NCI-H2107 (cell line): ENCODE results near the gene SYNDIG1.

Experiments
- DNase-seq: peaks from one replicate; lab custom pipeline; 2025; lab: John Stamatoyannopoulos, UW

The SYNDIG1 gene

GRCh38 chr20:24567508-24567907 lies 98.1 kb downstream of the SYNDIG1 start:
- DNase-seq, result no peak

GRCh38 chr20:24568842-24569241 lies 99.4 kb downstream of the SYNDIG1 start:
- DNase-seq, result no peak

GRCh38 chr20:24571159-24571558 lies 101.7 kb downstream of the SYNDIG1 start:
- DNase-seq, result no peak

DNA sequence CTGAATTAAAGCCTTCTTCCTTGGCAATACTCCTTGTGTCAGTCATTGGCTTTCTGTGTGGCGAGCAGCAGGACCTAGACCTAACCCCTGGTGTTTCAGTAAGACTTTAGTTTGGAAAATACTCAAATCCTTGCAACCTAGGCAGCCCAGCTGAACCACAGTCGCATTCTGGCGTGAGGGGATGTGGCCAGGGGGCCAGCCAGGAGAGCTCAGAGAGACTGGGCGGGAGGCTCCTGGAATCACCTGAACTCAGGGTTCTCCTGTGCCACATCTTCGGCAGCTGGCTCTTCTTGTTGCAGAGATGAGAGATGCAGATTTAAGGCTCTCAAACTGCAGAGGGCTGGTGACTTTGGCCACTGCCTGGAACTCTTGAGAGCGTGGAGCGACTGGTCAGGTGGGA lies 102.7 kb downstream of the SYNDIG1 start:
- DNase-seq, result no peak

GRCh38 chr20:24572862-24573261 lies 103.4 kb downstream of the SYNDIG1 start:
- DNase-seq, result no peak

- DNase-seq, result no peak
These were observed 104.1 kb downstream of the SYNDIG1 start for GRCh38 chr20:24573557-24573956.

DNA sequence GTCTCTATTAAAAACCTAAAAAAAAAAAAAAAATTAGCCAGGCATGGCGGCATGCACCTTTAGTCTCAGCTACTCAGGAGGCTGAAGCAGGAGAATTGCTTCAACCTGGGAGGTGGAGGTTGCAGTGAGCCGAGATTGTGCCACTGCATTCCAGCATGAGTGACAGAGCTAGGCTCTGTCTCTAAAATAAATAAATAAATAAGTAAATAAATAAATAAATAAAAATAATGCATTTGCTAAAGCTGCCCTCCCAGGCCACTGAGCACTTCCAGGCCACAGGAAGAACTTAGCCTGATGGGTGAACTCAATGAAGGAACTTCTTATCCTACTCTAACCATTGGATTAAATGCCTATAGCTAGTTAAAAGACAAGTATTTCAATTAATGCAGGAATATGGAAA lies 104.9 kb downstream of the SYNDIG1 start:
- no peak for DNase-seq

DNA sequence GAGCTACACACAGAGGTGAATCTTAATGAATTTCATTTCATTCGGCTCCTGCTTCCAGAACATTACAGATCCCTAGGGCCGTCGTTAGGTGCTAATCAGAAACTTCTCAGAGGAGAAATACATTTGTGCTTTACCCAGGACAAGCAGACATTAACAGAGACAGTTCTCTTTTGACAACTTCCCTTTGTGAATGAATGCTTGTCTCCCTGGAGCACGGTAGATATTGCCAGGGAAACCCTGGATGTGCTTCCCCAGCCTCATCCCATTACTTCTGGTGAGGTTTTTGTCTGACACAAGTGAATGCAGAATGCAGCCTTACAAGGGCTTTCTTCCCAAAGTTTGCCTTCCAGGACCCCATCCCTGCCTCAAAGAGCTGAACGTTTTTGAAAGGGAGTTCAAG lies 105.4 kb downstream of the SYNDIG1 start:
- no peak for DNase-seq

DNA sequence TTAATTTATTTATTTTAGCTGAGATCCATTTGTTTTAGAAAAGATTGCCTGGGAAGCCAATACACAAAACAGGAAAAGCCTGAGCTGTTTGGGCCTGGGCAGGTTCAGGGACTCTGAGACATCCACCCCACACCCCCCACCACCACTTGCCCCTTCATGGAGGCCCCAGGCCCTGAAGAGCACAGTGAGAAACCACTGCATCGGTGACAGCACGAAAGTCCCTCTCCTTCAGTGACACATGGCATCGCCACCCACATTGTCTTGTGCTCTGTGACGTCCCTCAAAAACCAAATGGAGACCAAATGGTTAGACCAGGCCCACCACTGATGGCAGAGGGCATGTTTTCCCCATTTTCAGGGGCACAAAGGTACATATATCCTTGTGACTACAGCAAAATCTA lies 106.4 kb downstream of the SYNDIG1 start:
- DNase-seq, result no peak

DNA sequence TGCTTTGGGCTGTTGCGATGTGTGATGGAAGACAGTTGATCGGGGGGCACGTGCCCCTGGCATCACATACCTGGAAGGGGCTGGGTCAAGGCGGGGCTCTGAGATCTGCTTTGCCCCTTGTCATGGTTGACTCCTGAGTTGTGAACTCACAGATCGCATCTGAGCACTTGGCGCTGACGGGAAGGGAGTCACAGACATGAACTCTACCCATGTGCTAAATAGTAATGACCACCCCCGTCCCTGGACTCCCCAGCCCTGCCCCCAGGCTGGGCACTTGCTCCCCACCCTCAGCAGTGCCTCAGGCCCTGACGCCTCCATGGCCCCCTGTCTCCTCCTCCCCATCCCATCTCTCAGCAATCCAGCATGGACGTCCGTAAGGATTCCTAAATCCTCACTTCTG lies 107.0 kb downstream of the SYNDIG1 start:
- no peak for DNase-seq

GRCh38 chr20:24577271-24577909 lies 108.0 kb downstream of the SYNDIG1 start:
- no peak for DNase-seq

GRCh38 chr20:24578567-24579415 lies 109.4 kb downstream of the SYNDIG1 start:
- DNase-seq, result no peak

DNA sequence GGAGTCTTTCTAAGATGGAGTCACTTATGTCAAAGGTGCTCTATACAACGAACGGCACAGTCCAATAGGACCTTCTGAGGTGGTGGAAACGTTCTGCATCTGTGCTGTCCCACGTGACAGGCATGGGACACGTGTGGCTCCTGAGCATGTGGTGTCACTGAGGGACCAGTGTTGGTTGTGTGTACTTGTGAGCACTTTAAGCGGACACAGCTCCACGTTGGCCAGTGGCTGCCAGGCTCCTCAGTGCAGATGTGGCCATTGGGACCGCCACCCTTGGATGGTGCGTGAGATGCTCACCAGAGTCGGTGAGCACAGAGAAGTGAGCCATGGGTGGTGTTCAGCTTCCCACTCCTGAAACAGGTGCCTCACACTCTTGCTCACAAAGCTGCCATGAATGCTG lies 110.0 kb downstream of the SYNDIG1 start:
- DNase-seq, result no peak

DNA sequence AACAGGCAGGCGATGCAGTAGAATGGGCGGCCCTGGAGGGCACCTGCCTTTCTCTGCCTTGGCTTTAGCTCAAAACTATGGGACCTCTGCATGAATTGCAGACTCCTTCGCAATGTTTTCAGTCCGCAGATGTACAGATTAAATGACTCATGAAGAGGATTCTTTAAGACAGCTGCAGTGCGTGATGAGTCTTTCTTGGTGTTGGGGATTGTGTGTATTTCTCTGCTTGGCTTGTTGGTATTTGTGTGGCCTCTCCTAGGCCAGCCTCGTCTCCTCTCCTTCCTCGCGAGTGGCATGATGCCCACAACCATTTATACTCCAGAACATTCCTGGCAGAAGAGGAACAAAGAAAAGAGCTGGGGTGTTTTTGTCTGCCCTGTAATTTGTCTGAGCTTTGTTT lies 110.6 kb downstream of the SYNDIG1 start:
- no peak for DNase-seq

GRCh38 chr20:24580855-24581254 lies 111.4 kb downstream of the SYNDIG1 start:
- DNase-seq, result no peak

- DNase-seq, result no peak
These were observed 112.2 kb downstream of the SYNDIG1 start for GRCh38 chr20:24581443-24582170.

- no peak for DNase-seq
These were observed 113.1 kb downstream of the SYNDIG1 start for GRCh38 chr20:24582373-24583168.

- no peak for DNase-seq
These were observed 113.9 kb downstream of the SYNDIG1 start for GRCh38 chr20:24583169-24583792.

GRCh38 chr20:24584078-24584477 lies 114.6 kb downstream of the SYNDIG1 start:
- no peak for DNase-seq

DNA sequence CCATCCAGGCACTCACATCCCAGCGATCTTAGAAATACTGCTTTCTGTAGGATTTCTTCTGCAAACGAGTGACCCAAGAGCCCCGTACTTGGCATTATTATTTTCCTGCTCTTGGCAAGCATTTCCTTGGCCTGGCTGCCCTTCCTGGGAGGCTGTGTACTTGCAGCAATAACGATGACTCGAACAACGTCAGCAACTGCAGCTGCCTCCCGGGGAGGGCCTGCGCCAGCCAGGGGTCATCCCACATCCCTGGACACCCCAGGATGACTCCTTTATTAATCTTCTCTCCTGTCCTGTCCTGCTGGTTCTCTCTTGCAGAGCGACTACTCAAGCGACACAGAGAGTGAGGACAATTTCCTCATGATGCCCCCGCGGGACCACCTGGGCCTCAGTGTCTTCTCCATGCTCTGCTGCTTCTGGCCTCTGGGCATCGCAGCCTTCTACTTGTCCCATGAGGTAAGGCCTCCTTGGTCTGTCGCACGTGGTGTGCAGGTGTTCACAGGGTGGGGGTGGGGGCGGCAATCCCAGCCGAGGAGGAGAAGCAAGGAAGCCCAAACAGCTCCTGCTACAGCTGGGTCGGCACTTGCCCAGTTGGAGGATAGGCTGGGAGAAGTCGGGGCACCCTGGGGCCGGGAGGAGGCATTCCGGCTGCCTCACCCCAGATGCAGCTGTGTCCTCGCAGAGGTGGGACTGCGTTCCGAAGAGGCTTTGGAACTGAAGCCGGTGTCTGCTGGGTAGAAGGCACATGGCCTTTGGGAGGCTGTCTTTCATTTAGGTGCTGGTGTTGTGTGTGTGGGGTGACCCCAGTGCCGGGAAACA lies 115.3 kb downstream of the SYNDIG1 start:
- DNase-seq, result no peak
